Uterus (tissue), 2 donors: Measurements from ENCODE around the gene CFHR2.

Experiments
- CTCF ChIP-seq, 4 experiments: fragments of 200-600 bp in 2 of 4; fragments of 450-650 bp in 2 of 4; sonication (generic) in 2 of 4; IDR thresholded peaks; one replicate each; pipeline ENCODE4 v1.5.1; 2016 to 2019; ENCODE audit warnings: antibody characterized with exemption in 4 of 4, mild to moderate bottlenecking in 2 of 4, moderate library complexity in 1 of 4
- POLR2A ChIP-seq, 2 donors: fragments of 450-650 bp; IDR thresholded peaks; one replicate each; pipeline ENCODE4 v1.6.1; 2016; ENCODE audit warnings: antibody characterized with exemption in 2 of 2, mild to moderate bottlenecking in 1 of 2, moderate library complexity in 1 of 2

- no peak for TF ChIP-seq CTCF (IDR thresholded peaks at IDR 0.05)
- TF ChIP-seq POLR2A (IDR thresholded peaks at IDR 0.05): no peak
These were observed 8.3 kb downstream of the CFHR2 start for GRCh38 chr1:196951711-196952394.
